Lung (tissue), 12 donors: Measurements from ENCODE around the gene UBTD2. TPM values are rescaled to one million over a fixed set of nuclear protein-coding genes. Genes with fewer than 3 reads are reported as not detected.

Experiments
- ATAC-seq: fragments of 200-7000 bp; cut with Tn5 transposase; one replicate; pipeline ENCODE4 v1.9.1; 2020; ENCODE audit warnings: moderate number of reproducible peaks; ENCODE audit not compliant: insufficient read depth, low FRiP score
- DNase-seq, 3 donors: peaks; one replicate each; pipeline ENCODE4 v3.0.0-alpha.2; 2013 to 2017
- H3K27ac ChIP-seq, 2 donors: one replicate each; pipeline ENCODE4 v1.5.1; 2013; ENCODE audit warnings: mild to moderate bottlenecking in 2 of 2, moderate library complexity in 2 of 2, control low read depth in 1 of 2, inconsistent platforms in 1 of 2, low read depth in 1 of 2, low read length in 1 of 2
- H3K27me3 ChIP-seq, 3 donors: one replicate each; pipeline ENCODE4 v1.5.1; 2013; ENCODE audit warnings: low read length in 2 of 3; ENCODE audit not compliant: control insufficient read depth in 3 of 3, insufficient read depth in 3 of 3
- H3K36me3 ChIP-seq, 4 donors: one replicate each; pipeline ENCODE4 v1.5.1; 2013; ENCODE audit warnings: low read length in 4 of 4, mild to moderate bottlenecking in 1 of 4, moderate library complexity in 1 of 4; ENCODE audit not compliant: control insufficient read depth in 4 of 4, insufficient read depth in 4 of 4
- H3K4me1 ChIP-seq, 5 donors: one replicate each; pipeline ENCODE4 v1.5.1; 2013; ENCODE audit warnings: low read length in 5 of 5, mild to moderate bottlenecking in 2 of 5, moderate library complexity in 1 of 5; ENCODE audit not compliant: control insufficient read depth in 5 of 5, insufficient read depth in 5 of 5
- H3K4me3 ChIP-seq: one replicate; pipeline ENCODE4 v1.5.1; 2013; ENCODE audit warnings: mild to moderate bottlenecking, control low read depth, moderate library complexity
- H3K9ac ChIP-seq, 2 donors: one replicate each; pipeline ENCODE4 v1.5.1; 2013; ENCODE audit warnings: low read length in 2 of 2, control low read depth in 1 of 2; ENCODE audit not compliant: insufficient read depth in 1 of 2
- H3K9me3 ChIP-seq, 4 donors: one replicate each; pipeline ENCODE4 v1.5.1; 2013; ENCODE audit warnings: low read length in 3 of 4, mild to moderate bottlenecking in 1 of 4, moderate library complexity in 1 of 4; ENCODE audit not compliant: control insufficient read depth in 4 of 4, insufficient read depth in 3 of 4
- WGBS, 2 donors: extraction: QIAGEN DNeasy Blood & Tissue Kit; methylation state at CpG; one replicate each; pipeline ENCODE4 v1.1.7; 2013; 5-methylcytosine and 5-hydroxymethylcytosine counted together
- polyA plus RNA-seq, 2 donors: library from polyadenylated mRNA; stranded (reverse); fragments of 200-250 nt; gene quantifications; one replicate each; pipeline ENCODE4 v1.2.1, GENCODE V29; 2013
- total RNA-seq, 2 donors: library from RNA; depleted of rRNA in 1 of 2; stranded (reverse); fragments of >200 nt in 1 of 2; gene quantifications; one replicate each; pipeline ENCODE4 v1.2.1, GENCODE V29; 2014 to 2021
- TF ChIP-seq, protein P1 (sequence below): IDR thresholded peaks from 2 replicates; pipeline ENCODE4 v1.5.1; 2012; ENCODE audit warnings: mild to moderate bottlenecking; ENCODE audit errors: control extremely low read depth, extremely low read depth
- donor health status: control.
- donor health status: control.
- donor health status: Bipolar disorder and iron deficiency.
- donor health status: healthy.
- donor health status: DM: yes; HTN: yes; CAD: no.

The UBTD2 gene
- total and polyA plus RNA-seq, 4 donors: 8.1 to 53.5 (median 11.3) TPM

- no peak for ATAC-seq
- Histone ChIP-seq H3K27ac (no peak overlapping the region), H3K36me3 (no peaks in the 10 kb centered on the region), H3K4me3 (no peak overlapping the region), H3K4me1 (peaks cover 0 to 25% (median 0%) of the 10 kb centered on the region in 5 donors), H3K9me3 (no peaks in the 10 kb centered on the region), H3K9ac (no peak overlapping the region), H3K27me3 (no peaks in the 10 kb centered on the region)
- TF ChIP-seq, protein P1, sequence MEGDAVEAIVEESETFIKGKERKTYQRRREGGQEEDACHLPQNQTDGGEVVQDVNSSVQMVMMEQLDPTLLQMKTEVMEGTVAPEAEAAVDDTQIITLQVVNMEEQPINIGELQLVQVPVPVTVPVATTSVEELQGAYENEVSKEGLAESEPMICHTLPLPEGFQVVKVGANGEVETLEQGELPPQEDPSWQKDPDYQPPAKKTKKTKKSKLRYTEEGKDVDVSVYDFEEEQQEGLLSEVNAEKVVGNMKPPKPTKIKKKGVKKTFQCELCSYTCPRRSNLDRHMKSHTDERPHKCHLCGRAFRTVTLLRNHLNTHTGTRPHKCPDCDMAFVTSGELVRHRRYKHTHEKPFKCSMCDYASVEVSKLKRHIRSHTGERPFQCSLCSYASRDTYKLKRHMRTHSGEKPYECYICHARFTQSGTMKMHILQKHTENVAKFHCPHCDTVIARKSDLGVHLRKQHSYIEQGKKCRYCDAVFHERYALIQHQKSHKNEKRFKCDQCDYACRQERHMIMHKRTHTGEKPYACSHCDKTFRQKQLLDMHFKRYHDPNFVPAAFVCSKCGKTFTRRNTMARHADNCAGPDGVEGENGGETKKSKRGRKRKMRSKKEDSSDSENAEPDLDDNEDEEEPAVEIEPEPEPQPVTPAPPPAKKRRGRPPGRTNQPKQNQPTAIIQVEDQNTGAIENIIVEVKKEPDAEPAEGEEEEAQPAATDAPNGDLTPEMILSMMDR: no peak
- peak in 1 of 3 donors; percentile 24 for DNase-seq
- WGBS, 2 donors: 76 to 78% methylated on average over 15 of the region's 15 CpGs
These were observed 1.9 kb upstream of the UBTD2 start for GRCh38 chr5:172285226-172286143.

GRCh38 chr5:172284611-172284980, 1.0 kb upstream of the UBTD2 start:
- DNase-seq (peak; percentile 35 to 71 (median 71)), ATAC-seq (no peak)
- H3K9me3 ChIP-seq: no peaks in the 10 kb centered on the region
- H3K27me3 ChIP-seq: no peaks in the 10 kb centered on the region
- WGBS, 2 donors: 2 to 5% methylated on average over 11 of the region's 11 CpGs
- peaks cover 0 to 34% (median 0%) of the 10 kb centered on the region in 5 donors for H3K4me1 ChIP-seq
- H3K9ac ChIP-seq: peak overlapping the region in 1 of 2 donors; percentile 40
- peak overlapping the region; percentile 78 to 85 for H3K27ac ChIP-seq
- TF ChIP-seq, protein P1: no peak
- H3K36me3 ChIP-seq: peaks cover 0 to 1% (median 0%) of the 10 kb centered on the region in 4 donors
- H3K4me3 ChIP-seq: peak overlapping the region; percentile 62

GRCh38 chr5:172283862-172284610, 472 bp upstream of the UBTD2 start:
- Histone ChIP-seq H3K9me3 (no peaks in the 10 kb centered on the region), H3K27me3 (no peaks in the 10 kb centered on the region), H3K9ac (peak overlapping the region in 1 of 2 donors; percentile 78), H3K4me3 (peak overlapping the region; percentile 85), H3K36me3 (peaks cover 0 to 2% (median 0%) of the 10 kb centered on the region in 4 donors), H3K4me1 (peaks cover 0 to 40% (median 0%) of the 10 kb centered on the region in 5 donors), H3K27ac (peak overlapping the region; percentile 88 to 98)
- WGBS, 2 donors: 1% methylated on average over 45 to 79 of the region's 79 CpGs
- ATAC-seq: peak; percentile 87
- TF ChIP-seq, protein P1: no peak
- peak; percentile 93 to 97 (median 93) for DNase-seq
